ENCODE measurements around the gene SPRY4. TPM values are rescaled to one million over a fixed set of nuclear protein-coding genes. Genes with fewer than 3 reads are reported as not detected.
"Not testable (repeated sequence)": the region's sequence is repeated elsewhere in the genome, so short reads cannot be mapped to it uniquely, and the experiment has no call there.

SPRY4 gene
- total RNA-seq, 1 donor from 2014 or later: 15.6 TPM

DNA sequence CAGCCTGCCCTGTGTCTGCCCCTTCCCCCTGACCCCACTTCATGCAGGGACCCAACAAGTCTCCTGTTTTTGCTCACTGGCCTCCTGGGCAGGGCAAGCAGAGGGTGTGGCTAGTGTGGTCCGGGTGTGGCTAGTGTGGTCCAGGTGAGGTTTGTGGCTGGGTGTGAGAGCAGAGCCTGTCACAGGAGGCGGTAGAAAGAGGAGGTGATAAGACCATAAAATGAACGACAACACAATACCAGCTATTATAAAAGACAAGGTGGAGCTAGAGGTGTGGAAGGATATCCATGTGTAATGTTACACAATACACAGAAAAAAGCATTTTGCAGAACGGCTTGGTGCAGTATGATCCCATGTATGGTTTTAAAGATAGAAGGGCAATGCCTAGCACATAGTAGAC lies 23.3 kb downstream of the SPRY4 start:
- no peak for DNase-seq (ENCODE audit: extremely low spot score, unreplicated experiment)
- Mint-ChIP-seq H3K27me3 (ENCODE audit: unreplicated experiment) (no peaks in the 10 kb centered on the region), H3K9me3 (ENCODE audit: unreplicated experiment) (no peaks in the 10 kb centered on the region), H3K27ac (ENCODE audit: unreplicated experiment) (no peak overlapping the region), H3K4me3 (ENCODE audit: unreplicated experiment) (no peak overlapping the region), H3K36me3 (ENCODE audit: unreplicated experiment) (no peaks in the 10 kb centered on the region), H3K4me1 (ENCODE audit: unreplicated experiment) (peaks cover 28% of the 10 kb centered on the region)
- TF ChIP-seq, protein P1, sequence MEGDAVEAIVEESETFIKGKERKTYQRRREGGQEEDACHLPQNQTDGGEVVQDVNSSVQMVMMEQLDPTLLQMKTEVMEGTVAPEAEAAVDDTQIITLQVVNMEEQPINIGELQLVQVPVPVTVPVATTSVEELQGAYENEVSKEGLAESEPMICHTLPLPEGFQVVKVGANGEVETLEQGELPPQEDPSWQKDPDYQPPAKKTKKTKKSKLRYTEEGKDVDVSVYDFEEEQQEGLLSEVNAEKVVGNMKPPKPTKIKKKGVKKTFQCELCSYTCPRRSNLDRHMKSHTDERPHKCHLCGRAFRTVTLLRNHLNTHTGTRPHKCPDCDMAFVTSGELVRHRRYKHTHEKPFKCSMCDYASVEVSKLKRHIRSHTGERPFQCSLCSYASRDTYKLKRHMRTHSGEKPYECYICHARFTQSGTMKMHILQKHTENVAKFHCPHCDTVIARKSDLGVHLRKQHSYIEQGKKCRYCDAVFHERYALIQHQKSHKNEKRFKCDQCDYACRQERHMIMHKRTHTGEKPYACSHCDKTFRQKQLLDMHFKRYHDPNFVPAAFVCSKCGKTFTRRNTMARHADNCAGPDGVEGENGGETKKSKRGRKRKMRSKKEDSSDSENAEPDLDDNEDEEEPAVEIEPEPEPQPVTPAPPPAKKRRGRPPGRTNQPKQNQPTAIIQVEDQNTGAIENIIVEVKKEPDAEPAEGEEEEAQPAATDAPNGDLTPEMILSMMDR (IDR thresholded peaks at IDR 0.05): no peak

GRCh38 chr5:142300677-142301076 lies 24.1 kb downstream of the SPRY4 start:
- no peaks in the 10 kb centered on the region for H3K9me3 Mint-ChIP-seq (ENCODE audit: unreplicated experiment)
- peaks cover 34% of the 10 kb centered on the region for H3K4me1 Mint-ChIP-seq (ENCODE audit: unreplicated experiment)
- H3K27me3 Mint-ChIP-seq (ENCODE audit: unreplicated experiment): no peaks in the 10 kb centered on the region
- TF ChIP-seq, protein P1 (IDR thresholded peaks at IDR 0.05): no peak
- H3K36me3 Mint-ChIP-seq (ENCODE audit: unreplicated experiment): no peaks in the 10 kb centered on the region
- DNase-seq (ENCODE audit: extremely low spot score, unreplicated experiment): no peak
- H3K4me3 Mint-ChIP-seq (ENCODE audit: unreplicated experiment): no peak overlapping the region
- no peak overlapping the region for H3K27ac Mint-ChIP-seq (ENCODE audit: unreplicated experiment)

DNA sequence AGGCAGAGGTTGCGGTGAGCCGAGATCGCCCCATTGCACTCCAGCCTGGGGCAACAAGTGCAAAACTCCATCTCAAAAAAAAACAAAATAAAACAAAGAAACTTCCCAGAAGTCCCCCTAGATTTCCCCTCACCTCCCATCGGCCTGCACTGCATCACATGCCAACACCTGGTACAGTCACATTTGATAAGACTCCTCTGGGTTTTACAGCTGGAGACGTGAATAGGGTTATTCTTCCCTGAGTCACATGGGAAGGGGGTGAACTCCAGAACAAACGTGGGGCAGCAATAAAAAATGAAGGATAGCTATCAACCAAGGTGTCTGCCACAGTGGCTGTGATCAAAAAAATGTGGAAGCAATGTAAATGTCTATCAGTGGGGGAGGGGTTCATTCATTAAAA lies 26.0 kb downstream of the SPRY4 start:
- TF ChIP-seq, protein P1 (IDR thresholded peaks at IDR 0.05): no peak
- Mint-ChIP-seq H3K4me1 (ENCODE audit: unreplicated experiment) (peaks cover 34% of the 10 kb centered on the region), H3K27me3 (ENCODE audit: unreplicated experiment) (no peaks in the 10 kb centered on the region), H3K36me3 (ENCODE audit: unreplicated experiment) (no peaks in the 10 kb centered on the region), H3K9me3 (ENCODE audit: unreplicated experiment) (no peaks in the 10 kb centered on the region), H3K4me3 (ENCODE audit: unreplicated experiment) (no peak overlapping the region), H3K27ac (ENCODE audit: unreplicated experiment) (no peak overlapping the region)
- no peak for DNase-seq (ENCODE audit: extremely low spot score, unreplicated experiment)

DNA sequence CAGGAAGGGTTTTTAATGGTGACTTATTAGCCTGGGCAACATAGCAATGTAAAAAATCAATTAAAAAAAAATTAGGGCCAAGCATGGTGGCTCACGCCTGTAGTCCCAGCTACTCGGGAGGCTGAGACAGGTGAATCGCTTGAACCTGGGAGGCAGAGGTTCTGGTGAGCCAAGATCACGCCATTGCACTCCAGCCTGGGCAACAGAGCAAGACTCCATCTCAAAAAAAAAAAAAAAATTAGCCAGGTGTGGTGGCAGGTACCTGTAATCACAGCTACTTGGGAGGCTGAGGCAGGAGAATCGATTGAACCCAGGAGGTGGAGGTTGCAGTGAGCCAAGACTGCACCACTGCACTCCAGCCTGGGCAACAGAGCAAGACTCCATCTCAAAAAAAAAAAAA lies 27.0 kb downstream of the SPRY4 start:
- H3K4me3 Mint-ChIP-seq (ENCODE audit: unreplicated experiment); H3K9me3 Mint-ChIP-seq (ENCODE audit: unreplicated experiment); H3K27me3 Mint-ChIP-seq (ENCODE audit: unreplicated experiment); DNase-seq (ENCODE audit: extremely low spot score, unreplicated experiment); H3K36me3 Mint-ChIP-seq (ENCODE audit: unreplicated experiment): not testable (repeated sequence)
- H3K4me1 Mint-ChIP-seq (ENCODE audit: unreplicated experiment): peaks cover 32% of the 10 kb centered on the region
- H3K27ac Mint-ChIP-seq (ENCODE audit: unreplicated experiment): peak overlapping the region; percentile 77

GRCh38 chr5:142296914-142297417 lies 27.9 kb downstream of the SPRY4 start:
- no peaks in the 10 kb centered on the region for H3K36me3 Mint-ChIP-seq (ENCODE audit: unreplicated experiment)
- H3K9me3 Mint-ChIP-seq (ENCODE audit: unreplicated experiment): no peaks in the 10 kb centered on the region
- TF ChIP-seq, protein P1 (IDR thresholded peaks at IDR 0.05): no peak
- H3K27ac Mint-ChIP-seq (ENCODE audit: unreplicated experiment): peak overlapping the region; percentile 77
- peaks cover 32% of the 10 kb centered on the region for H3K4me1 Mint-ChIP-seq (ENCODE audit: unreplicated experiment)
- H3K27me3 Mint-ChIP-seq (ENCODE audit: unreplicated experiment): no peaks in the 10 kb centered on the region
- DNase-seq (ENCODE audit: extremely low spot score, unreplicated experiment): no peak
- peak overlapping the region; percentile 8 for H3K4me3 Mint-ChIP-seq (ENCODE audit: unreplicated experiment)
